Stomach (tissue), 9 donors: ENCODE measurements around the gene FASTKD1. TPM values are rescaled to one million over a fixed set of nuclear protein-coding genes. Genes with fewer than 3 reads are reported as not detected.
A peak's percentile ranks its signal among the peaks of the same experiment; 100 is the strongest.

ENCODE experiments used
- DNase-seq, 2 donors: peaks; one replicate each; pipeline versions ENCODE4 v3.0.0 to v3.0.0-alpha.2; 2013 to 2019
- H3K27ac ChIP-seq, 5 donors: fragments of 200-600 bp in 4 of 5; sonication (generic) in 4 of 5; one replicate each; pipeline ENCODE4 v1.5.1; 2013 to 2019; ENCODE audit warnings: mild to moderate bottlenecking in 1 of 5, moderate library complexity in 1 of 5
- H3K27me3 ChIP-seq, 3 donors: fragments of 200-600 bp; sonication (generic); one replicate each; pipeline ENCODE4 v1.5.1; 2017 to 2019; ENCODE audit warnings: mixed run types in 1 of 3
- H3K36me3 ChIP-seq, 4 donors: fragments of 200-600 bp; sonication (generic); 1 replicate in 3 of 4; 2 replicates in 1 of 4; pipeline ENCODE4 v1.5.1; 2016 to 2019
- H3K4me1 ChIP-seq, 4 donors: fragments of 200-600 bp; sonication (generic); one replicate each; pipeline ENCODE4 v1.5.1; 2016 to 2019
- H3K4me3 ChIP-seq, 4 donors: fragments of 200-600 bp; sonication (generic) in 3 of 4; one replicate each; pipeline ENCODE4 v1.5.1; 2016 to 2019; ENCODE audit warnings: mild to moderate bottlenecking in 1 of 4
- H3K9me3 ChIP-seq, 4 donors: fragments of 200-600 bp; sonication (generic); one replicate each; pipeline ENCODE4 v1.5.1; 2016 to 2019
- EP300 ChIP-seq: sonication (generic); formaldehyde crosslinking; IDR thresholded peaks from one replicate; pipeline ENCODE4 v1.6.1; 2017; ENCODE audit warnings: antibody characterized with exemption
- POLR2A ChIP-seq, 4 donors: fragments of 450-650 bp; IDR thresholded peaks; one replicate each; pipeline ENCODE4 v1.6.1; 2016; ENCODE audit warnings: antibody characterized with exemption in 4 of 4, control low read depth in 2 of 4, mild to moderate bottlenecking in 1 of 4, moderate library complexity in 1 of 4
- POLR2AphosphoS5 ChIP-seq, 3 donors: sonication (generic); formaldehyde crosslinking; IDR thresholded peaks; one replicate each; pipeline ENCODE4 v1.6.1; 2016; ENCODE audit warnings: antibody characterized with exemption in 3 of 3
- WGBS, 5 donors: extraction: QIAGEN DNeasy Blood & Tissue Kit in 3 of 5; methylation state at CpG; one replicate each; pipeline versions ENCODE4 v1.1.5 to v1.1.7; 2013 to 2018; 5-methylcytosine and 5-hydroxymethylcytosine counted together
- intact Hi-C: fragments of 100-400 bp; cut with DNase I; formaldehyde crosslinking; loops from one replicate; pipeline ENCODE4 v1.15.1; 2023; ENCODE audit warnings: low total_unique reads
- polyA plus RNA-seq, 3 donors: library from polyadenylated mRNA; stranded (reverse); fragments of 200-250 nt; gene quantifications; one replicate each; pipeline ENCODE4 v1.2.3, GENCODE V29; 2013
- total RNA-seq, 5 donors: library from RNA; depleted of rRNA; stranded (reverse); fragments of >200 nt; gene quantifications; one replicate each; pipeline versions ENCODE4 v1.1.0 to v1.2.3, GENCODE V29; 2014 to 2016
- TF ChIP-seq, protein P1 (sequence below), 7 experiments: fragments of 450-650 bp in 4 of 7; fragments of 200-600 bp in 3 of 7; sonication (generic) in 3 of 7; IDR thresholded peaks; one replicate each; pipeline ENCODE4 v1.5.1; 2016 to 2019; ENCODE audit warnings: antibody characterized with exemption in 7 of 7, control low read depth in 2 of 7, mild to moderate bottlenecking in 1 of 7
- donor health status: healthy with polysubstance abuse.
- donor health status: Bipolar disorder and iron deficiency.
- donor health status: healthy.

Gene FASTKD1
- total and polyA plus RNA-seq, 8 donors: 4.0 to 37.2 (median 21.2) TPM

DNA sequence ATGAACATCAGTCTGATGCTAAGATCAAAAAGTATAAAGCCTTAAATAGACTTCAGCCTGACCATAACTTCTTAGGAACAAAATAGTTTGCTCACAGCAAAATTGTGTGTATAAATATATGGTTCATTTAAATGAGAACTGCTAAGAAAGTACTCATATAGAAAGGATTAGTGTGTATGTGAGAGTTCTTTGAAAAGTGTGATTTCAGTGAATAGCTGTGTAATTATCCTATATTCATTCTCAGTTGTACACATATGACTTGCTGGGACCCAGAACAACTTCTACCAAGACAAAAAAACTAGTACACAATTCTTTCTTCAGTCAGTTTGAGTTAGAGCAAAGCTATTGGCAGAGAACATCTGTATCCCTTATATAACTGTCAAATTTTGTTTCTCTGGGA, 87.2 kb downstream of the FASTKD1 start:
- no peak for DNase-seq
- Histone ChIP-seq H3K36me3 (peaks cover 9 to 68% (median 64%) of the 10 kb centered on the region in 4 donors), H3K27me3 (no peaks in the 10 kb centered on the region), H3K4me1 (no peaks in the 10 kb centered on the region), H3K27ac (no peak overlapping the region), H3K4me3 (no peak overlapping the region), H3K9me3 (no peaks in the 10 kb centered on the region)
- intact Hi-C loops: no loop called here
- no peak for TF ChIP-seq POLR2AphosphoS5 (IDR thresholded peaks at IDR 0.05)
- no peak for TF ChIP-seq POLR2A (IDR thresholded peaks at IDR 0.05)
- TF ChIP-seq EP300: no peak
- TF ChIP-seq, protein P1, sequence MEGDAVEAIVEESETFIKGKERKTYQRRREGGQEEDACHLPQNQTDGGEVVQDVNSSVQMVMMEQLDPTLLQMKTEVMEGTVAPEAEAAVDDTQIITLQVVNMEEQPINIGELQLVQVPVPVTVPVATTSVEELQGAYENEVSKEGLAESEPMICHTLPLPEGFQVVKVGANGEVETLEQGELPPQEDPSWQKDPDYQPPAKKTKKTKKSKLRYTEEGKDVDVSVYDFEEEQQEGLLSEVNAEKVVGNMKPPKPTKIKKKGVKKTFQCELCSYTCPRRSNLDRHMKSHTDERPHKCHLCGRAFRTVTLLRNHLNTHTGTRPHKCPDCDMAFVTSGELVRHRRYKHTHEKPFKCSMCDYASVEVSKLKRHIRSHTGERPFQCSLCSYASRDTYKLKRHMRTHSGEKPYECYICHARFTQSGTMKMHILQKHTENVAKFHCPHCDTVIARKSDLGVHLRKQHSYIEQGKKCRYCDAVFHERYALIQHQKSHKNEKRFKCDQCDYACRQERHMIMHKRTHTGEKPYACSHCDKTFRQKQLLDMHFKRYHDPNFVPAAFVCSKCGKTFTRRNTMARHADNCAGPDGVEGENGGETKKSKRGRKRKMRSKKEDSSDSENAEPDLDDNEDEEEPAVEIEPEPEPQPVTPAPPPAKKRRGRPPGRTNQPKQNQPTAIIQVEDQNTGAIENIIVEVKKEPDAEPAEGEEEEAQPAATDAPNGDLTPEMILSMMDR (IDR thresholded peaks at IDR 0.05): no peak

DNA sequence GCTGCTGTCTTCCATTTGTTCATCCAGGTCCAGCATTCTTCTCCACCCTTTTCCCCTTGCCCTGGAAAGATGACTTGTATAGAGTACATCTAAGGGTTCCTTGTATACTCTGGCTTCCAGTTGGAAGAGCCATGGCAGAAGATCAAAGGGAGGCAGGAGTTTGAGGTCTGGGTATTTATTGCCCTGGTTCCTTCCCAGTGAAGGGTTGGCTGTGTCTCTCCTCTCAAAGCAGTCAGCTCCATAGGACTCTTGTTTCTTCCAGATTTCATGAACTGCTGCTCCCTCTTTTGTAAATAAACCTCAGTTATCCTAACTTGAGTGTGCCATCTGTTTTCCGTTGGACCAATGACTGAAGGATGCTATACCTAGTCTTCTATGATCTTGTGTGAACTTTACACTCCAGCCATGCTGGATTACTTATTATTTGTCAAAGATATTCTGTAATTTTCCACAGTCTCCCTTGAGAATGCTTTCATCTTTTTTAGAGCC, 88.0 kb downstream of the FASTKD1 start:
- intact Hi-C loops: no loop called here
- no peak overlapping the region for H3K4me3 ChIP-seq
- no peak for DNase-seq
- TF ChIP-seq, protein P1 (IDR thresholded peaks at IDR 0.05): no peak
- TF ChIP-seq EP300 (no peak), POLR2A (IDR thresholded peaks at IDR 0.05) (no peak), POLR2AphosphoS5 (IDR thresholded peaks at IDR 0.05) (no peak)
- peaks cover 9 to 65% (median 61%) of the 10 kb centered on the region in 4 donors for H3K36me3 ChIP-seq
- H3K9me3 ChIP-seq: no peaks in the 10 kb centered on the region
- H3K27ac ChIP-seq: no peak overlapping the region
- no peaks in the 10 kb centered on the region for H3K27me3 ChIP-seq
- WGBS, 5 donors: 83 to 96% (median 91%) methylated on average over 1 of the region's 1 CpG
- H3K4me1 ChIP-seq: peaks cover 0 to 7% (median 3%) of the 10 kb centered on the region in 4 donors

DNA sequence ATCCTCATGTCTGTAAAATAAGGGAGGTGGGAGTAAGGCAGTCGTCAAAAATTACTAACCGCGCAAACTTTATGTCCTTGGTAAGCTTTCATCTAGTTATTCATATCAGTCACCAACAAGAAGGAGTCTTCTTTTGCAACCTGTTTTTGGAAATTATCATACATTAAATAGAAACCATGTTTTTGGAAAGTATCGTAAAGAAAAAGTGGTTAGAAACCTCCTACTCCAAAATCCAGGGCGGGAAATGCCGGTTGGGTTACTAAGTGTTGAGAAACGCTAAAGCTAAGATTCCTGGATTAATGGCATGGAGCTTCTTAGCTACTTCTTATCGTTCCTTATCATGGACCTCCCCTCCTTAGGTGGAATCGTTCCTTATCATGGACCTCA, 93.6 kb downstream of the FASTKD1 start:
- intact Hi-C loops: no loop called here
- Histone ChIP-seq H3K9me3 (no peaks in the 10 kb centered on the region), H3K27ac (peak overlapping the region in 4 of 5 donors; percentile 65 to 85 (median 74)), H3K4me1 (peaks cover 5 to 25% (median 15%) of the 10 kb centered on the region in 4 donors), H3K4me3 (peak overlapping the region; percentile 74 to 91 (median 79)), H3K36me3 (peaks cover 4 to 32% (median 28%) of the 10 kb centered on the region in 4 donors), H3K27me3 (no peaks in the 10 kb centered on the region)
- 13 to 26% (median 18%) methylated on average over 9 of the region's 9 CpGs for WGBS, 5 donors
- DNase-seq: peak in 1 of 2 donors; percentile 15
- TF ChIP-seq POLR2A (IDR thresholded peaks at IDR 0.05) (no peak), POLR2AphosphoS5 (IDR thresholded peaks at IDR 0.05) (no peak), EP300 (no peak)
- TF ChIP-seq, protein P1 (IDR thresholded peaks at IDR 0.05): no peak

Other genes starting within 250 kb of the FASTKD1 start
- under 1 TPM in 3 of 5 donors, not detected in 2; under 0.01 to 0.92 (median 0.89) TPM for gene LRP2, start 211.3 kb downstream of the FASTKD1 start, total RNA-seq
- gene LRP2, start 211.3 kb downstream of the FASTKD1 start, polyA plus RNA-seq: under 1 TPM in 2 of 3 donors, not detected in 1; 0.06 to 0.28 TPM
- 10 to 100 TPM in 2 of 5 donors, 1 to 10 TPM in 2, under 1 TPM in 1; 0.58 to 14.0 (median 5.8) TPM for gene BBS5, start 94.4 kb downstream of the FASTKD1 start, total RNA-seq
- 1 to 10 TPM; 2.1 to 4.5 (median 2.7) TPM for gene BBS5, start 94.4 kb downstream of the FASTKD1 start, polyA plus RNA-seq
- gene KLHL41, start 64.2 kb downstream of the FASTKD1 start, total RNA-seq: 1 to 10 TPM in 1 of 5 donors, not detected in 4; 1.7 TPM
- 1 to 10 TPM in 2 of 3 donors, under 1 TPM in 1; 0.37 to 3.7 (median 1.3) TPM for gene KLHL41, start 64.2 kb downstream of the FASTKD1 start, polyA plus RNA-seq
- gene PPIG, start 10.5 kb upstream of the FASTKD1 start, total RNA-seq: 10 to 100 TPM; 26.1 to 69.9 (median 28.0) TPM
- 10 to 100 TPM; 22.0 to 98.8 (median 27.8) TPM for gene PPIG, start 10.5 kb upstream of the FASTKD1 start, polyA plus RNA-seq
- under 1 TPM in 1 of 5 donors, not detected in 4; 0.37 TPM for gene CFAP210, start 120.5 kb upstream of the FASTKD1 start, total RNA-seq
- 1 to 10 TPM in 1 of 3 donors, under 1 TPM in 1, not detected in 1; 0.23 to 2.1 TPM for gene CFAP210, start 120.5 kb upstream of the FASTKD1 start, polyA plus RNA-seq
- 10 to 100 TPM in 2 of 5 donors, 1 to 10 TPM in 3; 1.3 to 22.0 (median 4.2) TPM for gene PHOSPHO2, start 120.6 kb upstream of the FASTKD1 start, total RNA-seq
- gene PHOSPHO2, start 120.6 kb upstream of the FASTKD1 start, polyA plus RNA-seq: 1 to 10 TPM; 2.2 to 4.3 (median 3.7) TPM
- gene KLHL23, start 160.0 kb upstream of the FASTKD1 start, total RNA-seq: 10 to 100 TPM in 3 of 5 donors, 1 to 10 TPM in 2; 5.3 to 37.3 (median 10.3) TPM
- 1 to 10 TPM; 3.7 to 5.8 (median 5.3) TPM for gene KLHL23, start 160.0 kb upstream of the FASTKD1 start, polyA plus RNA-seq
- 10 to 100 TPM; 30.7 to 94.2 (median 41.4) TPM for gene SSB, start 225.0 kb upstream of the FASTKD1 start, total RNA-seq
- gene SSB, start 225.0 kb upstream of the FASTKD1 start, polyA plus RNA-seq: 10 to 100 TPM; 60.0 to 76.5 (median 66.6) TPM